ENCODE data around the gene RBFA.
"Not testable (repeated sequence)": the region's sequence is repeated elsewhere in the genome, so short reads cannot be mapped to it uniquely, and the experiment has no call there.

The RBFA gene

DNA sequence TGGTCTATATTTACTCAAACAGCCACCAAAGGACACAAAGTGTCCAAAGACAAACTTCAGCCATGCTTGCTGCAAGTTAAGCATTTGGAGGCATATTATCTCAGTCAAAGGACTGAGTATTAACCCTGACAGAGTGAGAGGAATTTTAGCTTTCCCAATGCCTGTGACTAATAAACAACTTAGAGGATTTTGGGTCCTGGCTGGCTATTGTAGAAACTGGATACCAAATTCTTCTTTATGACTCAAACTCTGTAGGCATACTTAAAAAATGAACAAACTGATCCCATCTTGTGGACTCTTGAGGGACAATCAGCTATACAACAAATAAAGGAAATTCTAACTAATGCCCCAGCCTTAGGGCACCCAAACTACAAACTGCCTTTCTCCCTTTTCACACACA lies 6.5 kb upstream of the RBFA start:
- not testable (repeated sequence) for DNase-seq (ENCODE audit: low read depth in 4 of 4, low spot score in 1 of 4)

DNA sequence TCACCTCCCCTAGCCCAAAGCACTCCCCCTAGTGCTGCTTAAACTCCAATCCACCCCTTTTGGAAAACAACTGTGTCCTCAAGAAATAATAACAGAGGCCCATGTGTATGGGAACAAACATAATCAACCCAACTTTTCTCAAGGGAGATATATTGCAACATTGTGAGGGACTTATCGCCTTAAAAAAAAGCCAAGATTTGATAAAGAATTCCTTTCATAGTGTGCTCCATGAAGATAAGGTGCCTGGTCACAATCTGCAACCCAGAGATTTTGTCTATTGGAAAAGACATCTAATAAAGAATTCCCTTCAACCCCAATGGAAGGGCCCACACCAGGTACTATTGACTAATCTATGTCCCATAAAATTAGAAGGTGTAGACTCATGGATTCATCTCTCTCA lies 4.5 kb upstream of the RBFA start:
- no peak for DNase-seq (ENCODE audit: low read depth in 4 of 4, low spot score in 1 of 4)

DNA sequence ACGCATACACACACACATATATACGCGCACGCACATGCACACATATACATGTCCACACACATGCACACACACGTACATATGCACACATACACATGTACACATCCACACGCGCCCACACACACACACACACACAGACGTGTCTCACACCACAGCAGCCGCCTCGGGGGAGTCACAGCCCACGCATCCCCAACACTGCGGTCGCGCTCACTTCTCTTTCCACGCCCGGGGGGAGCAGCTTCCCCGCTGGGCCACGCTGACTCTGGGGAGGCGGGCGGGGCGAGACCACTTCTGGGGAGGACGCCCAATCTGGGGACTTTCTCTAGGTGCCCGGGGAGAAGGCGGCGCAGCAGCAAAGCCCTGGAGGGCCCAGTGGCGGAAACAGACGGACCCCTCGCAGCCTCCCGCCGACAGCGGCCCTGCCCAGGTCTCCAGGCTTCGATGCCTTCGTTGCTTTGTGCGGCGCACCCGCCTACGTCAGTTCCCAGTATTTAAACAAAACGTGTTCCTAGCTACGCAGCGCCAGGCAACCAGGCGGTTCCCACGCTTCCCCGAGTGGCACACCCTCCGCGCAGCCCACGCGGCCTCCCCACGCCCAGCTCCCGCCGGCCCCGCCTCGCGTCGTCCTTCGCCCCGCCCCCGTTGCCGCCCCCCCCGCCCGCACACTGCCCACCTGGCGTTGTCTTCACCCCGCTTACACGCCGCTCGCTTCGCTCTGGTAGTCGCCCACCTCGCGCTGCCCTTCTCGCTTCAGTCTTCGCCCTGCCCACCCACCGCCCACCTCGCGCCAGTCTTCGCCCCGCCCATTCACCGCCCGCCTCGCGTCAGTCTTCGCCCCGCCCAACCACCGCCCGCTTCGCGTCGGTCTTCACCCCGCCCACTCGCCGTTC lies 810 bp upstream of the RBFA start:
- peak; percentile 10 to 43 (median 34) for DNase-seq (ENCODE audit: low read depth in 4 of 4, low spot score in 1 of 4)

DNA sequence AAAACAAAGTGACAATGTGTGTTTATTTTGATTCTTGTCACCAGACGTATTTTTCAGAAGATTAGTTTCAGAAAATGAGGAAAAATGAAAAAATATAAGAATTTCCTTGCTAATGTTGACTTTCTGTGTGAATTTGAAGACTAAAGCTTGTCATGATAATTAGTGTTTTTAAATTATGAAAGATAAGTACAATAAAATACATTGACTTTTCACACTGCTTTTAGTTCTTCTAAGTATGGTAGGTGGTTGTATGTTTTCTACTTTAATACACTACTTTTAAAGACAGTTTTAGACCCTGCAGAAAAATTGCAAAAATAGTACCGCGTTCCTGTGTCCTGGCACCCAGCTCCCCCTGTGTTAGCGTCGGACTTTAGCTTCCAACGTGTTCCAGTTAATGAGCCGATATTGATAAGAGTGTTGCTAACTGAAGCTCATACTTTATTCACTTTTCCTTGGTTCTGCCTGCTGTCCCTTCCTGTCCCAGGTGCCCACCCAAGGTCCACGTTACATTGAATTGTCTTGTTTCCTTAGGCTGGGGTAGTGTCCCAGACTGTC lies 695 bp downstream of the RBFA start:
- no peak for DNase-seq (ENCODE audit: low read depth in 4 of 4, low spot score in 1 of 4)

DNA sequence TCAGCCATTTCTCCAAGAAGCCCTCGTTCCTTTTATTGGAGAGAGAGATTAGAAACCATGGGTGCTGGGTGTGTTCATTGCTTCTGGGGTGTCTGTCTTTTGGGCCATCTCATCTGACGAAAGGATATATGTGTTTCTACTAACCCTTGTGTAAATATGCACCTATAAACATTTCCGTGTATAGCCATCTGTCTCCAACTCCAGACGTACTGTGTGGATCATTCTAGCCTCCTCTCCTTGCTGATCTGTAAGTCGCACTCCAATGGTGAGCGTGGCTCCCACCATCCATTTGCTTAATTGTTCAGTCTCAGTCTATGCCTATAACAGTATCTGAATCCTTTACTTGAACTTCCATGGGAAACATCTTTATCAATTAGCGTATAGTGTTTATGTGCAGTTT lies 1.8 kb downstream of the RBFA start:
- DNase-seq (ENCODE audit: low read depth in 4 of 4, low spot score in 1 of 4), result no peak

DNA sequence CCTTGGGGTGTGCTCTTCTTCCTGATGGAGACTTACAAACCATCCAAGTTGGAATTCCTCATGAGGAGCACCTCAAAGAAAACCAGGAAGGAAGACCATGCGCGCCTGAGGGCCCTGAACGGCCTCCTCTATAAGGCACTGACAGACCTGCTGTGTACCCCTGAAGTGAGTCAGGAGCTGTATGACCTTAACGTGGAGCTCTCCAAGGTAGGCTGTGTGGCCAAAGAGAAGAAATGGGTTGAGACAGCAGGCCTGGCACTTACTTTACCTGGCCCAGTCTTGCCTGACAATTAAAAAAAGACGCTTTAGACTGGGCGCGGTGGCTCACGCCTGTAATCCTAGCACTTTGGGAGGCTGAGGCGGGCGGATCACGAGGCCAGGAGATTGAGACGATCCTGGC lies 3.1 kb downstream of the RBFA start:
- DNase-seq (ENCODE audit: low read depth in 4 of 4, low spot score in 1 of 4), result no peak

DNA sequence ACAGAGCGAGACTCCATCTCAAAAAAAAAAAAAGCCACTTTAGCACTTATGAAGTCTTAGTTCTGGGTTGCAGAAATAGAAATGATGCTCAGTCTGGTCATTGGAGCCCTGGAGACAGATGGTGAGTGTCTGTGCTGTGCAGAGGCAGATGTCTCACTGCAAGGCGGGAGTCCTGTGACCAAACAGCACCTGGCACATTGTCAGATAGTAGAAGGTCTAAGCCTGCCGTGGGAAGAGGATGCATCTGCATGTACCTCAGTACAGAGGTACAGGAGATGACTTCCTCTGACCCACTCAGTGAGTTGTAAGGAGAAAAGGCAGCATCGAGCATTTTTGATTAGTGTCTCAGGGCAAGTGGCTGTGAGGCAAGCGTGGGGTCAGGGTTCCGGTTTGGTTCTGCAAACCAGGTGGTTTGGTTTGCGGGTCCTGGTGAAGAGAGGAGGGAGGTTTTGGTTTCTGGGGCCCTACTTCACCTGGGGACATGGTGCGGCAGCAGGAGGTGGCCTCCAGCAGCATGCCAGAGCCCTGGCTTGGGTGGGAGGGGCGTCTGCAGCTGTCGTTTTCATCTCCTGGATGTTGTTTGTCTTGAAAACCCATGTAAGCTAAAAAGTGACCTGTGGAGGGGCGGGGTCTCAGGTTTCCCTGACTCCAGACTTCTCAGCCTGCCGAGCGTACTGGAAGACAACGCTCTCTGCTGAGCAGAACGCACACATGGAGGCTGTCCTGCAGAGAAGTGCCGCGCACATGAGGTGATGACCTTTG lies 3.8 kb downstream of the RBFA start:
- DNase-seq (ENCODE audit: low read depth in 4 of 4, low spot score in 1 of 4), result no peak

DNA sequence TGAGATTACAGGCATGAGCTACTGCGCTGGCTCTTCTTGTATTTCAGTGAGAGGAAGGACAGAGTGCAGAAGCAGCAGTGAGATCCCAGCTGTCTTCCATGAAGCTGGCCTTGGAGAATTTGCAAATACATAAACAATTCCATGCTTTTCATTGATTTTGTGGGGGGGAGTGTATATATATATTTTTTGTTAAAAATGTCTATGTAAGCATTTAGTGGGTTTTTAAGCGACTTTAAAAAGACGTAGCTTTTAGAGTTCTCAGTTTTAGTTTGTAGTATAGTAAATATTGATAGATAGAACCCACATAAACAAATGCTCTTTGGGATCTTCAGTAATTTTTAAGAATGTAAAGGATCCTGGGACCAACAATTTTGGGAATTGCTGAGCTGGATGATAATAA lies 6.3 kb downstream of the RBFA start:
- DNase-seq (ENCODE audit: low read depth in 4 of 4, low spot score in 1 of 4), result no peak

DNA sequence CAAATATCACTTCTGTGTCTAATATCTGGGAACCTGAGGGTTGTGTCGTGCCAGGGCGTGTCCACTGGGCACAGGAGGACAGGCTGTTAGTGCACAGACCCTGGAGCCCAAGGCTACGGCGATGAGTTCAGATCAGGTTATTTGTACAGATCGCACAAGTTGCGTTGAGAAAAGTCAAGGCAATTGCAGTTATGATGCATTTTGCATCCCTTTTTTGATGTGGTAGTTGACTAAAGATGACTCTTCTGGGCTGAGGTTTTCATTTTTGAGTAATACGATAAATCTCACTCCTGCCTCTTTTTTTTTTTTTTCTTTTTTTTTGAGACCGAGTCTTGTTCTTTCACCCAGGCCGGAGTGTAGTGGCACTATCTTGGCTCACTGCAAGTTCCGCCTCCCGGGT lies 7.2 kb downstream of the RBFA start:
- no peak for DNase-seq (ENCODE audit: low read depth in 4 of 4, low spot score in 1 of 4)

DNA sequence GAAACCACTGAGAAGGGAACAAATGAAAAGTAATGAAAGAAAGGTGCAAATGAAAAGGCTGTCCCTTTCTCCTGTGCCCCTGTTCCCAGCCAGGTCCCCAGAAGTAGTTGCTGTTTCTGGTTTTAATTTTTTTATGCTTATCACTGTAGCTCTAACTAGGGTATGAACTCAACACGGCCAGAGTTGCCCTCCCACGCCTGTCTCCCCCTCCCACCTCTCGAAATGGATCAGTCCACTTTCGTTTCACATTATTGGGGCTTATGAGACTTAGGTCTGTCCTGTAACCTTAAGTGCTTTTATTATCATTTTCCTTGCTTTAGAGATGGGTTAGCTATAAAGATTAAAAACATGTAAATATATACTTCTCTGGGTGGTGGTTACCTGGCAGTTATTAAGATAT lies 8.6 kb downstream of the RBFA start:
- DNase-seq (ENCODE audit: low read depth in 4 of 4, low spot score in 1 of 4), result no peak

DNA sequence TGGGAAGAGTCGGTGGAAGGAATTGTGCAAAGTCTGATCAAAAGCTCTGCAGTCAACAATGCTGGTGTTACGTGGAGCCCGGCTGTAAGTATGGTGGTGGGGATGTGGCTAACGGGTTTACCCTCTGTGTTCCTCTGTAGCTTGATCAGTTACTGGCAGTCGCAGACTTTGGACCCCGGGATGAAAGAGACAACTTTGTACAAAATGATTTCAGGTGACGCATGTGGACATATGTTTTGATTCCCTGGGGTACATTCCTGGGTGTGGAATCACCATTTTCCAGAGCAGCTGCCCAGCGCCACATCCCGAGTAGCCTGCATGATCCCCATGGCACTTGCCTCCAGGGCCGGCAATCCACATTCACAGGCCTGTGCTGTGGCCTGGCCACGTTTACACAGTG lies 9.8 kb downstream of the RBFA start:
- DNase-seq (ENCODE audit: low read depth in 4 of 4, low spot score in 1 of 4), result no peak

DNA sequence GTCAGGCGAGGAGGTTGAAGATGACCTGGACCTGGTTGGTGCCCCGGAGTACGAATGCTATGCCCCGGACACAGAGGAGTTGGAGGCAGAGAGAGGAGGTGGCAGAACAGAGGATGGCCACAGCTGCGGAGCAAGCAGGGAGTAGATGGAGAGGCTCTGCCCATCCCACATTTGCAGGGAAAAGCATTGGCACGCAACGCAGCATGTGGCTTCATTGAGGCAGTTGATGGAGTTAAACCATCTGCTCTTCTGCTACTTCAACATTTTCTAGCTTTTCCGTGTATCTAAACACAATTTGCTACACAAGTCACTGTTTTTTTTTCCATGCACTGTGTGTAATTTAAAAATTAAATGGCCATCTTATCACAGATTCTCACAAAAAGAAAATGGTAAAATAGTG lies 11.8 kb downstream of the RBFA start:
- no peak for DNase-seq (ENCODE audit: low read depth in 4 of 4, low spot score in 1 of 4)

DNA sequence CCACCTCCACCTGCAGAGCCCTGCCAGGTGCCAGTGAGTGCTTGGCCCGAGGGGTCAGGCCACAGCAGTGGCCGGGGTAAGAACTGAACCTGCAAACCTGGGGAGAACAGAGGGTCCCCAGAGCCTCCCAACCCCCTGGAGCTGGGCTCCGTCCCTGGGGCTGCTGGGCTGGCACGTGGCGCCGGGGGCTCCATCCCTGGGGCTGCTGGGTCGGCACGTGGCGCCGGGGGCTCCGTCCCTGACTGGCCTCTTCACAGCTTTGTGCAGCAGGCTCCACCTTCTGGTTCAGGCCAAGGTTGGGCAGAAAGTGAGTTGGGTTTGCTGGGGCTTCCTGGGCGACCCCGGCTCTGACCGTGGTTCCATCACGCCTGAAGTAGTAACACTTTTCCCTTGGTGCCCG lies 12.2 kb downstream of the RBFA start:
- DNase-seq (ENCODE audit: low read depth in 4 of 4, low spot score in 1 of 4), result no peak

DNA sequence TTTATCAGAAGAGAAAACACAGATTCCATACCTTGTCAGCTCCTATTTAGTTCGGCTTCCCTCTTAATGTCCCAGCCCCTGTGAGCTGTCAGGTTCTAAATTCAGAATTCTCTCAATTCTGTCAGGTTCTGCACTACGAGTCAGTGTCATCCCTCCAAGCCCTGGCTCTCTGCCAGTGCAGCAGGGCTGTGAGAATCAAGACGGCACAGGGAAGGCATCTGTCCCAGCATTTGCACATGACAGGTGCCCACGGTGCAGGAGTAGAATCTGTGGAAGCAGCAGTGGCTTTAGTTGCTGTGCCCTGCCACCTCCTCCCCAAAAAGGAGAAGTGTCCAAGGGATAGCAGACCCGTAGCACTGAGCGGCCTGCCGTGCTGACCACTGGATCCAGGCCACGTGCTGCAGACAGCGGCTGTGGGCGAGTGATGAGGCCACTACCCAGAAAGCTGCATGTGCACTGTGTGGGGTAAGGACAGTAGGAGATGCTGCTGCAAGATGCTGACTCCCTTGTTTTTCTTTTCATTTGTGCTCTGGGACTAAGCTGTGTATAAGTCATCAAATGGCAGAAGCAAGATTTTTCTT lies 12.8 kb downstream of the RBFA start:
- no peak for DNase-seq (ENCODE audit: low read depth in 4 of 4, low spot score in 1 of 4)

DNA sequence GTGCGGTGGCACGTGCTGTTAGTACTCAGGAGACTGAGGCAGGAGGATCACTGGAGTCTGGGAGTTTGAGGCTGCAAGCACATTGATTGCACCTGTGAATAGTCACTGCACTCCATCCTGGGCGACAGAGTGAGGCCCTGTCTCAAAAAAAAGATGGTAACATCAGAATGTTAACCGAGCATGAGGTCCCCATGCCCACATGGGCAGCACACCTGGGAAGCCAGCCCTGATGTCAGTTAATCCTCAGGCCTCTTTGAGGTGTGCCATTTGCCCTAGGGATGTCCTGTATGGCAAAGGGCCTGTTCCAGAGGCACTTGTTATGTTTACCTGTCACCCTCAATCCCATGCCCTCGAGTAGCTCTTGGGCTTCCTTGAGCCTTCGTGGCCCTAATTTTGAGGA lies 16.6 kb downstream of the RBFA start:
- DNase-seq (ENCODE audit: low read depth in 4 of 4, low spot score in 1 of 4), result no peak

DNA sequence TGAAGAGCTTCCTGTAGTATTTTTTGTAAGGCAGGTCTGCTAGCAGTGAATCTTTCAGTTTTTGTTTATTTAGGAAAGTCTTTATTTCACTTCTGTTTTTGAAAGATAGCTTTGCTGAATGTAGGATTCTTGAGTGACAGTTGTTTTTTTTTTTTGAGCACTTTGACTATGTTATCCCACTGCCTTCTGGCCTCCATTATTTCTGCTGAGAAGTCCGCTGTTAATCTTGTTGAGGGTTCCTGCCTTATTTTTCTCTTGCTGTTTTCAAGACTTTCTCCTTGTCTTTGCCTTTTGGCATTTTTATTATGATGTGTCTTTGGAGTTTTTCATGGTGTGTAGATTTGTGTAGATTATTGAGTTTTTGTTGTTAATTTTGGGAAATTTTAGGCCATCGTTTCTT lies 21.9 kb downstream of the RBFA start:
- no peak for DNase-seq (ENCODE audit: low read depth in 4 of 4, low spot score in 1 of 4)

DNA sequence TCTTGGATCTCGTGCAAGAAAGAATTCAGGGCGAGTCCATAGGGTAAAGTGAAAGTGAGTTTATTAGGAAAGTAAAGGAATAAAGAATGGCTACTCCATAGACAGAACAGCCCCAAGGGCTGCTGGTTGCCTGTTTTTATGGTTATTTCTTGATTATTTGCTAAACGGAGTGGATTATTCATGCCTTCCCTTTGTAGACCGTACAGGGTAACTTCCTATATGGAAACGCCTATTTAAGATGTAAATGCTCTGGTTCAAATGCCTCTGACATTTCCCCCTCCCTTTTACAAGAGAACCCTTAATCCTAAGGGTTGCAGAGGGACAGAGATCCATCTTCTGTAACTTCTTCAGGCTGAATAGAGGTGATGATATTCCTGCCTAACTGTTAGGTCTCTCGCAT lies 25.7 kb downstream of the RBFA start:
- no peak for DNase-seq (ENCODE audit: low read depth in 4 of 4, low spot score in 1 of 4)

DNA sequence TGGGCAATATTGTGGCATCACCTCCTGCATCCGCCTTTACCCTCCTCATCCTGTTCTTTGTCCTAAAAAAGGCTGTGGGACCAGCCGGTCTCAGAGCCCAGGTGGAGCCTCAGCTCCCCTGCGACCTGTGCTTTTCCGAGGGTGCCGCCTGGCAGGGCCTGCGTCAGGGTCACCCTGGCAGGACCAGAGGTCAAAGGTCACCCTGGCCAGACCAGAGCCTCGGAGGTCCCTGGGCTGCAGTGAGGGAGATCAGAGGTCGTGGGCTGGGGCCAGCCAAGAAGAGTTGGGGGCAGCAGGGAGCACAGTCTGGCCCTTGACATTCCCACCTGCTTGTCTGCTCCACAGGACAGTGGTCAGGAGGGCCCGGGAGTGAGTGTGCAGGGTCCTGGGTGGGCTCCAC lies 31.5 kb downstream of the RBFA start:
- DNase-seq (ENCODE audit: low read depth in 4 of 4, low spot score in 1 of 4), result no peak

DNA sequence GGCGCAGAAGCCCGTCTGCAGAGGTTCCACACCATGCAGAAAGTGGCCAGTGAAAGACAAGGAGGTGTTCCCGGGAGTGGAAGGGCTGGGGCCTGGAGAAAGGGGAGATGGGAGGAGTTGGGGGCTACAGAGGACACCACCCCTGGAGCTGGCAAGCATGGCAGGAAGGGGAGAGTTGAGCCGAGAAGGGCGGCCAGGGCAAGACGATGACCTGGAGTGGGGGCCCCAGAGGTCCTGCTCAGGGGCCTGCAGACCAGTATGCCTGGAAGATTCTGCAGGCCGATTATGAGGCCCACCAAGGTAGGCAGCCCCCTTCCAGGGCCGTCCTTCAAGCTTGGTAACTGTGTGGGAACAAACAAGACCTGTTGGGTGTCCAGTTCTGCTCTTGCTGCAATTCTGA lies 33.1 kb downstream of the RBFA start:
- DNase-seq (ENCODE audit: low read depth in 4 of 4, low spot score in 1 of 4), result no peak

DNA sequence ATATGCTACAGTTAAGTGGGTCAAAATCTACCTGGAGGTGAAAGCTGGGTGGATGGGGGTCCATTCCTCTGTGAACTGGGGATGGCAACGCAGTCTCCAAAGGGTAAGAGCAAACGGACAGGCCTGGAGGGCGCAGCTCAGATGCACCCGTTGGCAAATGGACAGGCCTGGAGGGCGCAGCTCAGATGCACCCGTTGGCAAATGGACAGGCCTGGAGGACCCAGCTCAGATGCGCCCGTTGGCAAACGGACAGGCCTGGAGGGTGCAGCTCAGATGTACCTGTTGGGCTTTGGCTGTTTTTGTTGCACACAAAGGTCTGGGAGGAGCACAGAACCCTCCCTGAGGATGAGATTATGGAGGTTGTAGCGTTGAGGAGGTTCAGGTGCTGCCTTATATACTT lies 33.7 kb downstream of the RBFA start:
- no peak for DNase-seq (ENCODE audit: low read depth in 4 of 4, low spot score in 1 of 4)

DNA sequence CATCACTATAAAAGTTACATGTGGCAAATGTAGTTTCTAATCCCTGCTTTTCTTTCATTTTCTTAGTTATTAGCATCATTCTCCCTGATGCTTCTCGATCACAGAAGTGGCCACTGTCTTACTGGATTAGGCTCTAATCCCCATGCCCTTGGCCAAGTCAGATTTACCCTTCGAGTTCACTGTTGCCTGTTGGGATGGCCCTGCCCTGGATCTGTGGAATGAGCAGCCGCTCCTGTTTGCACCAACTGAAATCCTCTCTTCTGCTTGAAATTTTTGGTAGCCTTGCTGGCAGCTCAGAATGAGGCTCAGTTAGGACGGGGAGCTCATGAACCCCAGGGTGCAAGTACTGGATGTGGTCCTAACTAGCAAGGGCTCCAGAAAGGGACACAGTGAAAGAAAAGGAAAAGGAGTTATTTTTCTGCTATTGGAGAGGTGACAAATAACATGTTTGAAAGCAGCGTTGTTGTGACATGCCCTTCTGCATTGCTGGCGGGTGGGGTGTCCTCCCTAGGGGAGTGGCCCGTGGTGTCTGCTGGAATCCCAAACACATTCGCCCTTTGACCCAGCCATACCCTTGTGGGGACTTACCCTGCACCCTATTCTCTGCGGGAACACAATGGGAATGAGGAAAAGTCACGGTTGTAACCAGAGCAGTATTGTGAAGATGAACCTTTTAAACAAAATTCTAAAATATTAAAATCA lies 34.5 kb downstream of the RBFA start:
- DNase-seq (ENCODE audit: low read depth in 4 of 4, low spot score in 1 of 4), result no peak
